Osteocyte (in vitro differentiated cells): ENCODE measurements around the gene UBR7. TPM values are rescaled to one million over a fixed set of nuclear protein-coding genes. Genes with fewer than 3 reads are reported as not detected.

ENCODE experiments used
- DNase-seq: peaks from one replicate; pipeline ENCODE4 v3.0.0; 2021; ENCODE audit warnings: mixed read lengths; ENCODE audit not compliant: unreplicated experiment; ENCODE audit errors: extremely low spot score
- H3K27ac Mint-ChIP-seq: one replicate; pipeline ENCODE4 v1.8.0; 2021; ENCODE audit warnings: mild to moderate bottlenecking, mixed read lengths; ENCODE audit not compliant: unreplicated experiment
- H3K27me3 Mint-ChIP-seq: one replicate; pipeline ENCODE4 v1.8.0; 2021; ENCODE audit warnings: mixed read lengths; ENCODE audit not compliant: unreplicated experiment
- H3K36me3 Mint-ChIP-seq: one replicate; pipeline ENCODE4 v1.8.0; 2021; ENCODE audit warnings: mixed read lengths; ENCODE audit not compliant: unreplicated experiment
- H3K4me1 Mint-ChIP-seq: one replicate; pipeline ENCODE4 v1.8.0; 2021; ENCODE audit warnings: mixed read lengths; ENCODE audit not compliant: unreplicated experiment
- H3K4me3 Mint-ChIP-seq: one replicate; pipeline ENCODE4 v1.8.0; 2021; ENCODE audit warnings: mild to moderate bottlenecking, moderate library complexity, mixed read lengths; ENCODE audit not compliant: unreplicated experiment
- H3K9me3 Mint-ChIP-seq: one replicate; pipeline ENCODE4 v1.8.0; 2021; ENCODE audit warnings: mixed read lengths; ENCODE audit not compliant: unreplicated experiment
- CTCF ChIP-seq: fragments of 200-600 bp; sonication (generic); IDR thresholded peaks from 2 replicates; pipeline ENCODE4 v1.5.0; 2021; ENCODE audit warnings: antibody characterized with exemption, mild to moderate bottlenecking, moderate library complexity
- total RNA-seq: library from RNA; stranded (reverse); gene quantifications from 2 replicates; pipeline ENCODE4 v1.2.1, GENCODE V29; 2021

Gene UBR7
- total RNA-seq, 1 donor from 2014 or later, result 24.7 TPM

GRCh38 chr14:93266127-93266526 lies 59.1 kb downstream of the UBR7 start:
- Mint-ChIP-seq H3K4me1 (peaks cover 8% of the 10 kb centered on the region), H3K9me3 (no peaks in the 10 kb centered on the region), H3K36me3 (peaks cover 10% of the 10 kb centered on the region), H3K27ac (no peak overlapping the region), H3K4me3 (no peak overlapping the region), H3K27me3 (no peaks in the 10 kb centered on the region)
- no peak for TF ChIP-seq CTCF
- DNase-seq, result no peak

DNA sequence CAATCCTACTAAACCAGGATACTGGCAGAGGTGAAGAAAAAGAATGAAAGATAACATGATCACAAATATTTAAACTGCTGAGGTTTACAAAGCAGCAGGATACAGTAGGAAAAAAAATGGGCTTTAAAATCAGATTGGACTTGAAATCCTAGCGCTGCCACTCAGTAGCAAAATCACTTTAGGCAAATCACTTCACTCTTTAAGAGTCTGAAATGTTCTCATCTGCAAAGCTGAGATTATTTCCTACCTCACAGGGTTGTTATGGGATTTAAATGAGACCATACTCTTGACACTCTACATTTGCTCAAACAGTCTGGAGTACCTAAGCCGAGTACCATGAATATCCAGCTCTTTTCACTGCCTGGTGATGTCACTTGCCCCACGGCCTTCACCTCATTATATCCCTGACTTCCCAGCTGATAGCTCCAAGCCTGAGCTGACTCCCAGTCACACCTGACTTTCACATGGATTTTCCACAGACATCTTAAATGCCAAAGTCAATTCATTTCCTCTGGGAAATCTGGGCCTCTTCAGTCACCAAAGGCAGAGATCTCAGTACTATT lies 60.2 kb downstream of the UBR7 start:
- Mint-ChIP-seq H3K36me3 (peaks cover 10% of the 10 kb centered on the region), H3K27ac (no peak overlapping the region), H3K4me3 (no peak overlapping the region), H3K9me3 (no peaks in the 10 kb centered on the region), H3K27me3 (no peaks in the 10 kb centered on the region), H3K4me1 (peaks cover 8% of the 10 kb centered on the region)
- DNase-seq, result no peak
- no peak for TF ChIP-seq CTCF

GRCh38 chr14:93268406-93268805 lies 61.4 kb downstream of the UBR7 start:
- TF ChIP-seq CTCF, result no peak
- Mint-ChIP-seq H3K9me3 (no peaks in the 10 kb centered on the region), H3K27me3 (no peaks in the 10 kb centered on the region), H3K4me3 (no peak overlapping the region), H3K4me1 (peaks cover 8% of the 10 kb centered on the region), H3K27ac (no peak overlapping the region), H3K36me3 (peaks cover 4% of the 10 kb centered on the region)
- no peak for DNase-seq

GRCh38 chr14:93269341-93270068 lies 62.4 kb downstream of the UBR7 start:
- Mint-ChIP-seq H3K4me3 (no peak overlapping the region), H3K27me3 (no peaks in the 10 kb centered on the region), H3K27ac (peak overlapping the region; percentile 32), H3K36me3 (peaks cover 3% of the 10 kb centered on the region), H3K9me3 (no peaks in the 10 kb centered on the region), H3K4me1 (peaks cover 8% of the 10 kb centered on the region)
- TF ChIP-seq CTCF, result no peak
- no peak for DNase-seq

DNA sequence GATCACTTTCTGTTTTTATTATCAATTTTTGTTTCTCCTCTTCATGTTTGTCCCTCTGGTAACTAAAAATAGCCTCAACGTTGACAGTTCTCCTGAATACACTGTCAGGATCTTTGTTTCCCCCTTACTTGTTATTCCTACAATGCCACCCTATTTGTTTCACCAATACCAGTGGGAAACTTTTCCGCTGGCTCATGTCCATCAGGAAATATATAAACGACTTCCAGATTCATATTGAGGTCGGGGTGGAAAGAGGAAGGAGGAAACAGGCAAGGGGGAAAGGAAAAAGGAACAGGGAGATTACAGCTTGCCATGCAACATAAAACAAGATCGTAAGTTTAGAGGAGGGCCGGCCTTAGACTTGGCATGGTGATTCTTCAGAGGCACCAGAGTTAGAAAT lies 64.1 kb downstream of the UBR7 start:
- peaks cover 6% of the 10 kb centered on the region for H3K36me3 Mint-ChIP-seq
- peaks cover 8% of the 10 kb centered on the region for H3K4me1 Mint-ChIP-seq
- H3K9me3 Mint-ChIP-seq, result no peaks in the 10 kb centered on the region
- H3K27me3 Mint-ChIP-seq, result no peaks in the 10 kb centered on the region
- DNase-seq, result no peak
- H3K4me3 Mint-ChIP-seq, result no peak overlapping the region
- H3K27ac Mint-ChIP-seq, result no peak overlapping the region
- no peak for TF ChIP-seq CTCF
